Transverse colon (tissue), 3 donors: Measurements from ENCODE around the gene EIF3A.

ENCODE experiments used
- POLR2A ChIP-seq: fragments of 450-650 bp; IDR thresholded peaks from one replicate; pipeline ENCODE4 v1.6.1; 2016; ENCODE audit warnings: antibody characterized with exemption, mild to moderate bottlenecking, moderate library complexity
- TF ChIP-seq, protein P1 (sequence below), 5 experiments: fragments of 200-600 bp in 3 of 5; fragments of 450-650 bp in 2 of 5; sonication (generic) in 3 of 5; IDR thresholded peaks; 1 replicate in 2 of 5; 2 replicates in 3 of 5; pipeline ENCODE4 v1.5.1; 2016 to 2017; ENCODE audit warnings: antibody characterized with exemption in 5 of 5, inconsistent platforms in 3 of 5, mild to moderate bottlenecking in 2 of 5, moderate library complexity in 1 of 5

DNA sequence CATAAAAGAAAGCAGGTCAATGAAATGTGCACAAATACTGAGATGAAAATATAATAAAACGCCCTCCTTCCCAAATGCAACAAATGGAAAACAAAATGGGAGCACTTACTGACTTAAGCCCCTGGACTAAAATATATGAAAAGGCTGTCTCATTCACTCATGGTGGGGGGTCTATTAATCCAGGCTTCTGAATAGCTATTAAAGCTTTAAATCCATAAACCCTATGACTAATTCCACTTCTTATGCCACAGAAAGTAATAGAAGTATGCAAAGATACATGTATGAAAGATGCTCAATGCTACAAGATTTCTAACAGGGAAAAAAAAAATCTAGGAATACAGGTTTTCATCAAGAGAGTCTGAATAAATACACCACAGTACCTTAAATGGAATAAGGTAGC, 20.5 kb downstream of the EIF3A start:
- TF ChIP-seq, protein P1, sequence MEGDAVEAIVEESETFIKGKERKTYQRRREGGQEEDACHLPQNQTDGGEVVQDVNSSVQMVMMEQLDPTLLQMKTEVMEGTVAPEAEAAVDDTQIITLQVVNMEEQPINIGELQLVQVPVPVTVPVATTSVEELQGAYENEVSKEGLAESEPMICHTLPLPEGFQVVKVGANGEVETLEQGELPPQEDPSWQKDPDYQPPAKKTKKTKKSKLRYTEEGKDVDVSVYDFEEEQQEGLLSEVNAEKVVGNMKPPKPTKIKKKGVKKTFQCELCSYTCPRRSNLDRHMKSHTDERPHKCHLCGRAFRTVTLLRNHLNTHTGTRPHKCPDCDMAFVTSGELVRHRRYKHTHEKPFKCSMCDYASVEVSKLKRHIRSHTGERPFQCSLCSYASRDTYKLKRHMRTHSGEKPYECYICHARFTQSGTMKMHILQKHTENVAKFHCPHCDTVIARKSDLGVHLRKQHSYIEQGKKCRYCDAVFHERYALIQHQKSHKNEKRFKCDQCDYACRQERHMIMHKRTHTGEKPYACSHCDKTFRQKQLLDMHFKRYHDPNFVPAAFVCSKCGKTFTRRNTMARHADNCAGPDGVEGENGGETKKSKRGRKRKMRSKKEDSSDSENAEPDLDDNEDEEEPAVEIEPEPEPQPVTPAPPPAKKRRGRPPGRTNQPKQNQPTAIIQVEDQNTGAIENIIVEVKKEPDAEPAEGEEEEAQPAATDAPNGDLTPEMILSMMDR (IDR thresholded peaks at IDR 0.05), result no peak
- no peak for TF ChIP-seq POLR2A
